ENCODE results near the gene MICAL2. TPM values are rescaled to one million over a fixed set of nuclear protein-coding genes. Genes with fewer than 3 reads are reported as not detected.

The MICAL2 gene
- total and polyA plus RNA-seq, 10 of the 15 experiments (the other 5 are each of a cell fraction or from before 2014, with no cell fraction given), result 0.90 to 5.6 (median 2.4) TPM

GRCh38 chr11:12171921-12172320 is 61.5 kb downstream of the MICAL2 start:
- in situ Hi-C loops (cut with MboI) (no loop called here), intact Hi-C loops (cut with micrococcal nuclease; ENCODE audit: unreplicated experiment) (no loop called here)
- Histone ChIP-seq H3K4me3 (no peak overlapping the region), H3K4me2 (ENCODE audit: control insufficient read depth, insufficient read depth) (no peak overlapping the region), H3K36me3 (ENCODE audit: control insufficient read depth in 2 of 2, insufficient read depth in 2 of 2, low read length in 1 of 2) (no peaks in the 10 kb centered on the region), H2AFZ (ENCODE audit: control insufficient read depth, low read depth, low read length) (no peak overlapping the region), H3K27ac (ENCODE audit: control insufficient read depth, insufficient read depth) (no peak overlapping the region), H3K9ac (ENCODE audit: control insufficient read depth, insufficient read depth, low read length) (no peak overlapping the region), H4K20me1 (ENCODE audit: control insufficient read depth, insufficient read depth) (no peaks in the 10 kb centered on the region), H3K4me1 (ENCODE audit: control insufficient read depth, insufficient read depth, low read length) (peaks cover 15% of the 10 kb centered on the region), H3K79me2 (ENCODE audit: control insufficient read depth, insufficient read depth, low read length) (no peaks in the 10 kb centered on the region), H3K27me3 (replicated peaks in 1 of 2; ENCODE audit: control insufficient read depth in 2 of 2, insufficient read depth in 2 of 2, low read length in 1 of 2) (no peaks in the 10 kb centered on the region), H3K9me3 (replicated peaks; ENCODE audit: control insufficient read depth, insufficient read depth, low read length) (peaks cover 1% of the 10 kb centered on the region; the same call in 1 of the 3 replicates)
- FAIRE-seq (no peak), DNase-seq (ENCODE audit: low read depth, low spot score) (no peak), ATAC-seq (no peak)
- TF ChIP-seq, protein P1, sequence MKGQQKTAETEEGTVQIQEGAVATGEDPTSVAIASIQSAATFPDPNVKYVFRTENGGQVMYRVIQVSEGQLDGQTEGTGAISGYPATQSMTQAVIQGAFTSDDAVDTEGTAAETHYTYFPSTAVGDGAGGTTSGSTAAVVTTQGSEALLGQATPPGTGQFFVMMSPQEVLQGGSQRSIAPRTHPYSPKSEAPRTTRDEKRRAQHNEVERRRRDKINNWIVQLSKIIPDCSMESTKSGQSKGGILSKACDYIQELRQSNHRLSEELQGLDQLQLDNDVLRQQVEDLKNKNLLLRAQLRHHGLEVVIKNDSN (IDR thresholded peaks at IDR 0.05; ENCODE audit: borderline replicate concordance, extremely low read length, insufficient read depth, low read depth, low read length), result no peak
- peak; percentile 63; the same call in 1 of the 2 replicates for TF ChIP-seq SMARCA5 (IDR thresholded peaks at IDR 0.05)
- RAD21 ChIA-PET (ENCODE audit: unreplicated experiment), result interaction anchor here (2.0 kb wide), 1 partner anchor 8 kb away, joined by 8 read pairs; no protein-coding TSS in a partner anchor
- no TSS peak for BruUV-seq (replicated peaks)
- WGBS (ENCODE audit: insufficient coverage, insufficient replicate concordance, low lambda C conversion rate, missing lambda C conversion rate), result 96% methylated on average over 3 of the region's 3 CpGs
- SMC1A ChIA-PET (ENCODE audit: uncharacterized antibody, unreplicated experiment), result interaction anchor here (0.8 to 1.9 kb wide), 3 partner anchors 9 to 172 kb away, joined by 3 to 10 read pairs (median 3); no protein-coding TSS in a partner anchor
- POLR2A ChIA-PET, result no interaction called here
- CTCF ChIA-PET, result interaction anchor here (1.3 to 1.8 kb wide), 3 partner anchors 8 to 62 kb away, joined by 3 to 9 read pairs (median 5); no protein-coding TSS in a partner anchor

DNA sequence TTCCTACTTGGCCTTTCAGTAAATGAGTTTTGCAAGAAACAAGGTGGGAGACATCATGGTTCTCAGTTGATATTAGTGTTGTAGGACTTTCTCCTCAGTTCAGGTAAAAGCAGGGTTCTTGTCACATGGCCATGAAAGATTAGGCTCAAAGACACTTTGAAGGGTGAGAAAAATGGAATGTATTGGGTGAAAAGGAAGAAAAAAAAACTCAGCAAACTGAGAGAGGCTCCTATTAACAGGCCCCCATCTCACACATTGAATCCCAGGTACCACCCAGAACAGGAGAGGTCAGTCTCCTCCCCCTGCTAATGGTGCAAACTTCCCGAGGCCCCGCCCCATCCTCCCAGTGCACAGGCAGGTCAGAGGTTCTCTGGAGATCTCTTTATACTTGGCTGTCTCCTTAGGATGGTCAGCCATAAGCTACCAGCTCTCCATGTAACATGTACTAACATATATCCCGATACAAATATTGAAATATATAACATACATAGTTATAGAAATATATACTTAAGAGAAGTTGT is 62.2 kb downstream of the MICAL2 start:
- TF ChIP-seq CBFB (IDR thresholded peaks at IDR 0.05; ENCODE audit: low read depth) (no peak), BCL11A (IDR thresholded peaks at IDR 0.05; ENCODE audit: low read depth, low read length) (no peak), BCL3 (IDR thresholded peaks at IDR 0.05; ENCODE audit: borderline replicate concordance, insufficient read depth, low read depth, low read length, poor library complexity, severe bottlenecking) (no peak), ATF3 (IDR thresholded peaks at IDR 0.05; ENCODE audit: borderline replicate concordance, extremely low read depth, low read depth, low read length) (no peak), POLR2AphosphoS2 (IDR thresholded peaks at IDR 0.05; ENCODE audit: low read depth, low read length) (no peak), KLF5 (IDR thresholded peaks at IDR 0.05; ENCODE audit: partially characterized antibody) (no peak), IKZF2 (IDR thresholded peaks at IDR 0.05) (no peak), BRCA1 (IDR thresholded peaks at IDR 0.05; ENCODE audit: low read depth, low read length) (no peak)
- TF ChIP-seq, protein P2, sequence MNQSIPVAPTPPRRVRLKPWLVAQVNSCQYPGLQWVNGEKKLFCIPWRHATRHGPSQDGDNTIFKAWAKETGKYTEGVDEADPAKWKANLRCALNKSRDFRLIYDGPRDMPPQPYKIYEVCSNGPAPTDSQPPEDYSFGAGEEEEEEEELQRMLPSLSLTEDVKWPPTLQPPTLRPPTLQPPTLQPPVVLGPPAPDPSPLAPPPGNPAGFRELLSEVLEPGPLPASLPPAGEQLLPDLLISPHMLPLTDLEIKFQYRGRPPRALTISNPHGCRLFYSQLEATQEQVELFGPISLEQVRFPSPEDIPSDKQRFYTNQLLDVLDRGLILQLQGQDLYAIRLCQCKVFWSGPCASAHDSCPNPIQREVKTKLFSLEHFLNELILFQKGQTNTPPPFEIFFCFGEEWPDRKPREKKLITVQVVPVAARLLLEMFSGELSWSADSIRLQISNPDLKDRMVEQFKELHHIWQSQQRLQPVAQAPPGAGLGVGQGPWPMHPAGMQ (IDR thresholded peaks at IDR 0.05; ENCODE audit: borderline replicate concordance), result no peak
- intact Hi-C loops (cut with micrococcal nuclease; ENCODE audit: unreplicated experiment) (no loop called here), in situ Hi-C loops (cut with MboI) (no loop called here)
- Histone ChIP-seq H3K4me3 (no peak overlapping the region), H3K27ac (ENCODE audit: control insufficient read depth, insufficient read depth) (no peak overlapping the region), H3K36me3 (ENCODE audit: control insufficient read depth in 2 of 2, insufficient read depth in 2 of 2, low read length in 1 of 2) (no peaks in the 10 kb centered on the region), H3K4me2 (ENCODE audit: control insufficient read depth, insufficient read depth) (no peak overlapping the region), H4K20me1 (ENCODE audit: control insufficient read depth, insufficient read depth) (no peaks in the 10 kb centered on the region), H3K9ac (ENCODE audit: control insufficient read depth, insufficient read depth, low read length) (no peak overlapping the region), H3K27me3 (replicated peaks in 1 of 2; ENCODE audit: control insufficient read depth in 2 of 2, insufficient read depth in 2 of 2, low read length in 1 of 2) (no peaks in the 10 kb centered on the region), H2AFZ (ENCODE audit: control insufficient read depth, low read depth, low read length) (no peak overlapping the region), H3K79me2 (ENCODE audit: control insufficient read depth, insufficient read depth, low read length) (no peaks in the 10 kb centered on the region), H3K9me3 (replicated peaks; ENCODE audit: control insufficient read depth, insufficient read depth, low read length) (peaks cover 1% of the 10 kb centered on the region; the same call in 1 of the 3 replicates), H3K4me1 (ENCODE audit: control insufficient read depth, insufficient read depth, low read length) (peaks cover 15% of the 10 kb centered on the region)
- POLR2A ChIA-PET, result no interaction called here
- no peak for FAIRE-seq
- WGBS (ENCODE audit: insufficient coverage, insufficient replicate concordance, low lambda C conversion rate, missing lambda C conversion rate), result 84% methylated on average over 3 of the region's 3 CpGs
- RAD21 ChIA-PET (ENCODE audit: unreplicated experiment), result interaction anchor here (1.4 to 2.0 kb wide), 3 partner anchors 9 to 63 kb away, joined by 4 to 8 read pairs (median 5); no protein-coding TSS in a partner anchor
- ATAC-seq, result no peak
- CTCF ChIA-PET, result interaction anchor here (0.8 to 1.8 kb wide), 6 partner anchors 9 to 109 kb away, joined by 3 to 9 read pairs (median 4); no protein-coding TSS in a partner anchor
- DNase-seq (ENCODE audit: low read depth, low spot score), result no peak
- SMC1A ChIA-PET (ENCODE audit: uncharacterized antibody, unreplicated experiment), result interaction anchor here (0.8 to 1.9 kb wide), 6 partner anchors 9 to 119 kb away, joined by 3 to 10 read pairs (median 4); no protein-coding TSS in a partner anchor
- no TSS peak for BruUV-seq (replicated peaks)
